ENCODE results near the gene ZNF419. TPM values are rescaled to one million over a fixed set of nuclear protein-coding genes. Genes with fewer than 3 reads are reported as not detected.
A peak's percentile ranks its signal among the peaks of the same experiment; 100 is the strongest.
"Not testable (repeated sequence)": the region's sequence is repeated elsewhere in the genome, so short reads cannot be mapped to it uniquely, and the experiment has no call there.

Gene ZNF419
- total RNA-seq, 1 donor from 2014 or later, result 17.2 TPM

DNA sequence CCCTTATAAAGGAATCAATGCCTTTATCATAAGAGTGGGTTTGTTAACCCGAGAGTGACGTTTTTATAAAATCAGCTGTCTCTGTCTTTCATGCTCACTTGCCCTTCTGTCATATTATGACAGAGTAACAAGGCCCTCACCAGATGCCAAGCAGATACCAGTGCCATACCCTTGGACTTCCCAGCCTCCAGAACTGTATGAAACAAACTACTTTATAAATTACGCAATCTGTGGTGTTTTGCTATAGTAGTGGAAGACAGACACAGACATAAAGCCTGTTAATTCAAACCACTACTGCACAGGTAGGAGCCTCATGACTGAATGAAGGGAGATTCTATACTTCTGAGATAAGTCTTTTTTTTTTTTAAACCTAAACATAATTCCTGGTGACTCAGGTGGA lies 35.2 kb upstream of the ZNF419 start:
- peaks cover 15% of the 10 kb centered on the region for H3K9me3 Mint-ChIP-seq
- H3K4me1 Mint-ChIP-seq, result no peaks in the 10 kb centered on the region
- H3K36me3 Mint-ChIP-seq (ENCODE audit: low read depth), result peaks cover 38% of the 10 kb centered on the region
- DNase-seq (ENCODE audit: low read depth, low spot score), result no peak
- no peak overlapping the region for H3K27ac Mint-ChIP-seq (ENCODE audit: unreplicated experiment)
- H3K27me3 Mint-ChIP-seq (ENCODE audit: low read depth), result no peaks in the 10 kb centered on the region
- TF ChIP-seq, protein P1, sequence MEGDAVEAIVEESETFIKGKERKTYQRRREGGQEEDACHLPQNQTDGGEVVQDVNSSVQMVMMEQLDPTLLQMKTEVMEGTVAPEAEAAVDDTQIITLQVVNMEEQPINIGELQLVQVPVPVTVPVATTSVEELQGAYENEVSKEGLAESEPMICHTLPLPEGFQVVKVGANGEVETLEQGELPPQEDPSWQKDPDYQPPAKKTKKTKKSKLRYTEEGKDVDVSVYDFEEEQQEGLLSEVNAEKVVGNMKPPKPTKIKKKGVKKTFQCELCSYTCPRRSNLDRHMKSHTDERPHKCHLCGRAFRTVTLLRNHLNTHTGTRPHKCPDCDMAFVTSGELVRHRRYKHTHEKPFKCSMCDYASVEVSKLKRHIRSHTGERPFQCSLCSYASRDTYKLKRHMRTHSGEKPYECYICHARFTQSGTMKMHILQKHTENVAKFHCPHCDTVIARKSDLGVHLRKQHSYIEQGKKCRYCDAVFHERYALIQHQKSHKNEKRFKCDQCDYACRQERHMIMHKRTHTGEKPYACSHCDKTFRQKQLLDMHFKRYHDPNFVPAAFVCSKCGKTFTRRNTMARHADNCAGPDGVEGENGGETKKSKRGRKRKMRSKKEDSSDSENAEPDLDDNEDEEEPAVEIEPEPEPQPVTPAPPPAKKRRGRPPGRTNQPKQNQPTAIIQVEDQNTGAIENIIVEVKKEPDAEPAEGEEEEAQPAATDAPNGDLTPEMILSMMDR (conservative IDR thresholded peaks at IDR 0.05), result no peak
- H3K4me3 Mint-ChIP-seq, result no peak overlapping the region

- peaks cover 59% of the 10 kb centered on the region for H3K36me3 Mint-ChIP-seq (ENCODE audit: low read depth)
- H3K4me3 Mint-ChIP-seq, result no peak overlapping the region
- TF ChIP-seq, protein P1 (conservative IDR thresholded peaks at IDR 0.05), result peak; percentile 48
- H3K4me1 Mint-ChIP-seq, result no peaks in the 10 kb centered on the region
- H3K9me3 Mint-ChIP-seq, result peaks cover 34% of the 10 kb centered on the region
- no peaks in the 10 kb centered on the region for H3K27me3 Mint-ChIP-seq (ENCODE audit: low read depth)
- H3K27ac Mint-ChIP-seq (ENCODE audit: unreplicated experiment), result no peak overlapping the region
- no peak for DNase-seq (ENCODE audit: low read depth, low spot score)
Measured at GRCh38 chr19:57465680-57466381, 21.7 kb upstream of the ZNF419 start.

DNA sequence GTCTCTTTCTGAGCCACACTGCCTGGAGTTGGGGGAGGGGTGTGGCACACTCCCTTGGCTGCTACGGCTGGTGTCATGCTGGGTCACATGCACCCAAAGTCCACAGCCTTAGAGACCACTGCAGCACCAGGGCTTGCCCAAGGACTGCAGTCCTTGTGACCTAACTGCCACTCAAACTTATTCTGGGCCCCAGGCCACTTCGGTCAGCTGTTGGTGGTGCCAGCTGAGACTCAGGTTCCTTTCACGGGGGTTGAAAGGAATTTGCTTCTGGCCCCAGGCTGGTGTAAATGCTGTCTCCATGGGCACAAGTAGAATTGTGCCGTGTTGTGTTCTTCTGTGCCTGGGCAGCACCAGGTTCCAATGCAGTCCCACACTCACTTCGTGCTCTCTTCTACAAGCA lies 21.1 kb upstream of the ZNF419 start:
- no peak overlapping the region for H3K4me3 Mint-ChIP-seq
- TF ChIP-seq, protein P1 (conservative IDR thresholded peaks at IDR 0.05), result no peak
- no peak overlapping the region for H3K27ac Mint-ChIP-seq (ENCODE audit: unreplicated experiment)
- peaks cover 59% of the 10 kb centered on the region for H3K36me3 Mint-ChIP-seq (ENCODE audit: low read depth)
- DNase-seq (ENCODE audit: low read depth, low spot score), result no peak
- H3K4me1 Mint-ChIP-seq, result no peaks in the 10 kb centered on the region
- H3K9me3 Mint-ChIP-seq, result peaks cover 37% of the 10 kb centered on the region
- H3K27me3 Mint-ChIP-seq (ENCODE audit: low read depth), result no peaks in the 10 kb centered on the region

DNA sequence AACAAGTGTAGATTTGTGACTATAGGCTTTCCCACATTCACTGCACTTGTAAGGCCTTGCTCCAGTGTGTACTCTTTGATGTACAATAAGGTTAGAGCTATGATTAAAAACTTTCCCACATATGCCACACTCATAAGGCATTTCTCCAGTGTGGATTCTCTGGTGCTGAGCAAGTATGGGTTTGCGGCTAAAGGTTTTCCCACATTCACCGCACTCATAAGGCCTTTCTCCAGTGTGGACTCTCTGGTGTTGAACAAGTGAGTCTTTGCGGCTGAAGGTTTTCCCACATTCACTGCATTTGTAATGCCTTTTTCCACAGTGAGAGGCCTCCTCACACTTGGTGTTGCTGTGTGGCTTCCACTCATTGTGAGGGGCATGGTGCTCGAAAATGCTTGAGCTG lies 13.9 kb upstream of the ZNF419 start:
- no peak for DNase-seq (ENCODE audit: low read depth, low spot score)
- peaks cover 7% of the 10 kb centered on the region for H3K4me1 Mint-ChIP-seq
- H3K36me3 Mint-ChIP-seq (ENCODE audit: low read depth), result peaks cover 86% of the 10 kb centered on the region
- no peak overlapping the region for H3K27ac Mint-ChIP-seq (ENCODE audit: unreplicated experiment)
- H3K9me3 Mint-ChIP-seq, result peaks cover 53% of the 10 kb centered on the region
- no peaks in the 10 kb centered on the region for H3K27me3 Mint-ChIP-seq (ENCODE audit: low read depth)
- TF ChIP-seq, protein P1 (conservative IDR thresholded peaks at IDR 0.05), result no peak
- no peak overlapping the region for H3K4me3 Mint-ChIP-seq

DNA sequence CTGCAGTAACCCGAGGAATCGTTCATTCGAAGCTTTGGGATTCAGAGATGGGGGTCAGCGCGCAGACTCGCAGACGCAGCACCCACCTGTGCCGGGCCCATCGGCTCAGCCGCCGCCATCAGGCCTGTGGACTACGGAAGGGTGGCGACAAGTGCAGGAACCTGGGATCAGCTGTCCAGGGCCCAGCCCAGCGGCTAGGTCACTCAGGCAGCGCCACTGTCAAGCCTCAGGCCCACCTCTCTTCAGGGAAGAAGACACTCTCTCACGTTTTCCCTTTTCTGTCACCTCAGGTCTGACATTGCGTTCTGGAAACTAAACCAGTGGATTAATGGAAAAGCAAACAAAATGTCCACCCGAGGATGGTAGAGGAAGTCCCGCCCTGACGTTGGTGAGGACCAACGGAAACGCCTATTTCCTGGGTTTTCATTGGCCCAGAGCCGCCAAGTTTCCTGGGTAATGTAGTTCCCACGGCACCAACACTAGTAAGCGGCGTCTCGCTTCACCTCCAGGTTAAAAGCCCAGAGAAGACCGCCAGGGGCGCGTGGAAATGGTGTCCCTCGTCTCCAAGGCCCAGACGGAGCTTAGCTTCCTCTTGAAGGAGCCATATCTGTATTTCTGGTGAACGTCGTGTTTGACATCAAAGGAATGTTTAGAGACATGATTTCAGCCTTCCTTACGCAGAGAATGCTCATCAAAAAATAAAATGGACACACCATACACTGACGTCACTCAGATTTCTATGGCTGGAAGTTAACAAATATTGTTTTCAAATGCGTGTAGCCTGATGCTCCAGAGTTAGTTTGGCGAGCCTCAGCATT lies 10.2 kb upstream of the ZNF419 start, which contains the start of gene ZNF772:
Gene ZNF772, minus strand, starts transcription at position 376 of the 818 bp plus-strand sequence. Its CDS starts 257 bp downstream, at position 119.
- peaks cover 62% of the 10 kb centered on the region for H3K36me3 Mint-ChIP-seq (ENCODE audit: low read depth)

GRCh38 chr19:57488299-57488644 lies 722 bp downstream of the ZNF419 start:
- not testable (repeated sequence) for H3K27ac Mint-ChIP-seq (ENCODE audit: unreplicated experiment); DNase-seq (ENCODE audit: low read depth, low spot score); H3K27me3 Mint-ChIP-seq (ENCODE audit: low read depth)
- peaks cover 14% of the 10 kb centered on the region for H3K4me1 Mint-ChIP-seq
- H3K9me3 Mint-ChIP-seq, result peaks cover 21% of the 10 kb centered on the region
- peaks cover 54% of the 10 kb centered on the region for H3K36me3 Mint-ChIP-seq (ENCODE audit: low read depth)
- peak overlapping the region; percentile 81 for H3K4me3 Mint-ChIP-seq

More for the DNA sequence above, 10.2 kb upstream of the ZNF419 start, which contains the start of gene ZNF772:
- TF ChIP-seq, protein P1 (conservative IDR thresholded peaks at IDR 0.05), result peak; percentile 63
- peak within 1 kb of the TSS; percentile 25 for H3K27ac Mint-ChIP-seq (ENCODE audit: unreplicated experiment)
- peaks cover 37% of the 10 kb centered on the region for H3K9me3 Mint-ChIP-seq
- peaks cover 3% of the 10 kb centered on the region for H3K27me3 Mint-ChIP-seq (ENCODE audit: low read depth)
- H3K4me1 Mint-ChIP-seq, result peaks cover 7% of the 10 kb centered on the region
- H3K4me3 Mint-ChIP-seq, result peak within 1 kb of the TSS; percentile 87
- DNase-seq (ENCODE audit: low read depth, low spot score), result peak; percentile 65

GRCh38 chr19:57499332-57499679 lies 11.8 kb downstream of the ZNF419 start:
- not testable (repeated sequence) for DNase-seq (ENCODE audit: low read depth, low spot score); H3K27me3 Mint-ChIP-seq (ENCODE audit: low read depth); H3K27ac Mint-ChIP-seq (ENCODE audit: unreplicated experiment)
- Mint-ChIP-seq H3K36me3 (ENCODE audit: low read depth) (peaks cover 55% of the 10 kb centered on the region), H3K4me3 (peak overlapping the region; percentile 44), H3K9me3 (peaks cover 43% of the 10 kb centered on the region), H3K4me1 (peaks cover 18% of the 10 kb centered on the region)

GRCh38 chr19:57499680-57500395 lies 12.3 kb downstream of the ZNF419 start, which contains the start of gene ZNF773:
Gene ZNF773 (plus strand): TSS chr19:57499938. CDS start chr19:57500081, 143 bp downstream.
- not testable (repeated sequence) for H3K27ac Mint-ChIP-seq (ENCODE audit: unreplicated experiment); H3K27me3 Mint-ChIP-seq (ENCODE audit: low read depth)
- Mint-ChIP-seq H3K4me1 (peaks cover 18% of the 10 kb centered on the region), H3K9me3 (peaks cover 40% of the 10 kb centered on the region), H3K4me3 (peak within 1 kb of the TSS; percentile 44), H3K36me3 (ENCODE audit: low read depth) (peaks cover 51% of the 10 kb centered on the region)
- peak; percentile 92 for DNase-seq (ENCODE audit: low read depth, low spot score)
